ENCODE measurements around the gene THEM4.

The THEM4 gene

DNA sequence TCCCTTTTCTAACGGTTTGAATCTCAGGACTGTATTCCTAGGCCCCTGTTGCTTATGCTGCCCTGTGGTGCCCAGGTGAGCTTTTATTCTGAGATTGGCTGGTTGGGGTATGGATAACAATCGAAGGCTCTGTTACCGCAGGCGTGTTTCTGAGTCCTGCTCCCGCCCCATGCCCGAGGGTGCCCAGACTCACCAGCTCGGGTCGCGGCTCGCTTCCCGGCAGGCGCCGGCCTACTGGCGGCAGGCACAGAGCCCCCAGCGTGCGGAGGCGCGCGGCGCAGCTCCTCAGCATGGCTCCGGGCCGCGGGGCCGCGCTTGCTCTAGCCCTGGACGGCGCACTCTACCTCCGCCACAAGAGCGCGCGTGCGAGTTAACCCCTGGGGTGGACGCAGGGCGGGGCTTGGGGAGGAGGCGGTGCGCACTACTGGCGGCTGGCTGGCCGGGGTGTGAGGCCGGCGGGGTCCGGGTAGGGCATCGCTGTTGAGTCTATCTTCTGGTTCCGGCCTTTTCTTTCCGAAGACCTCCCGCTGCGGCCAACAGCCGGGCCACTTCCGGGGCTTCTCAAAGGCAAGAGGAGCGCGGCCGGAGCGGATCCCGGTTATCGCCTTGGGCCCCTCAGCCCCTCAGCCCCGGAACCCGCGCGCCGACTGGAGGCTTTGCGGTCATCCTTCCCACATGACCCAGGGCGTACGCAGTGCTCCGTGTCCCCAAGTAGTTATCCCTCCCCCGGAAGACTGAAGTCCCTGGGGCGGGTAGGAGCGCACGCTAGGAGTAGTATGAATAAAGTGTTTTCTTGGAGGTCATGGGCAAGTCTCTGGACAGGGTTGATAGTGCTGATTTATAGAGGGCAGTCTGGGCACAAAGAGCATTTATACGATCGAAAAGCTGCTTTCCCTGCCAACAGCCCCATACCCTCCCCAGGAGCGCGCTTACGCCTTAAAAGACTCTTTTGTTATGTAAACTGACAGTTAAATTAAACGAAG, at the start of gene THEM4:
Gene THEM4, minus strand, starts transcription at position 345 of the 983 bp plus-strand sequence. Its CDS starts 53 bp downstream, at position 292.
- peak; percentile 94 for DNase-seq

DNA sequence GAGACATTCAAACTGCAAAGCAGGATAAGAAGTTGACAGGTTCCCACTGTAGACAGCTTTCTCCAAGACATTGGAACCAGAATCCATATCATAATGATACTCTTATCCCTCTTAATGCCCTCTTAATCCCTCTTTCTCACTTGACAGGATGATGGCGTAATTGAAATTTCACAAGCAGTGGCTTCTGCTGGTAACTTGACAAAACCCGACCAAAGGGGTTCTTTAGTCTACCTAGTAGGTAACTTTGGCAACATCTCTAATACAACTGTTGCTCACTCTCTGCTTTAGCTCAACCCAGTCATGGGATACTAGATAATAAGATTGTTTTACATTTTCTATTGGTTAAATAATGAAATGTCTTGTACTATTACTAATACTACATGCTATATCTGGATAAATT, 49.6 kb upstream of the THEM4 start:
- no peak for DNase-seq

GRCh38 chr1:151956957-151957497, 47.7 kb upstream of the THEM4 start:
- DNase-seq = no peak

DNA sequence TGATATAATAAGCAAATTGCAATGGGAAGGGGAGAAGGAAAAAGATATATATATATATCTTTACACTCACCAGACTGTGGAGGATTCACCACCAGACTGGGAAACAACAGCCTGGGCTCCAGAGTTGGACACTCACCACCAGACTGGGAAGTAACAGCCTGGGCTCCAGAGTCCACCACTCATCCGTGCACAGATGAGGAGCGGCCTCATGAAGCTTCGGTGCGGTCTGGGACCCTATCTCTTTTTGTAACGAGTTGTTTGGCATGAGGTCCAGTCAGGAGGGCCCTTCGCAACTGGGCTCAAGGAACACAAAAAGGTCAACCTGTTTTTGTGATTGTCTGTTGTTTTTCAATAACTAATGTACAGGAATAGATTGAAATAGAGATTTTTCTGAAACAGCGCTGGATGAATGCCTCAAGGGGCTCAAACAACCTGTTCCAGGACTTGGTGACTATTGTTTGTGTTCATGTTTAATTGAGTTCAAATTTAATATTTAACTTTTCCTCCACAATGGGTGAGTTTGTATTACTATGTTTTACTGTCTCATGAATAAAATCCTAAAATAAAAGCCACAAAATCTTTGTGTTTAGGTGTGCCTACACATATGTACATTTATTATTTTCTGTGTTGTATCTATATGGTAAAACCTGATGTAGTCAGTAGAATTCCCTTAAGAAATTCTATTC, 44.2 kb upstream of the THEM4 start:
- no peak for DNase-seq

DNA sequence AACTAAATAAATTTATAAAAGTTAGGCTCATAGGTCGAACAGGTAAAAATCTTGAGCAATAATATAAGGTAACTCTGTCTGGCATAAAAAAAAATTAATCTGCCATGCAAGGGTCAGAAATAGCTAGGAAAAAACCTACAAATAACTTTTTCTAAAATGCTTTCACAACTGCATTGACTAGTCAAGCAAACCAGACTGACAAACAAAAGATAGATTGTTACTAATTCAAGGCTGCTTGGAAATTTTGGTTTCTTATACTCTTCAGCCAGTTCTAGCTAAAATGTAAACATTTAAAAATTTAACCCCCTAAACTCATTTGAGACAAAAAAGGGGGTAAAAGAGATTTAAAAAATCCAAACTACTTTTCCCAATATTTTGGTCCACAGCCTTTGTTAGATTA, 43.5 kb upstream of the THEM4 start:
- DNase-seq = no peak

GRCh38 chr1:151949371-151950193, 40.3 kb upstream of the THEM4 start:
- no peak for DNase-seq

DNA sequence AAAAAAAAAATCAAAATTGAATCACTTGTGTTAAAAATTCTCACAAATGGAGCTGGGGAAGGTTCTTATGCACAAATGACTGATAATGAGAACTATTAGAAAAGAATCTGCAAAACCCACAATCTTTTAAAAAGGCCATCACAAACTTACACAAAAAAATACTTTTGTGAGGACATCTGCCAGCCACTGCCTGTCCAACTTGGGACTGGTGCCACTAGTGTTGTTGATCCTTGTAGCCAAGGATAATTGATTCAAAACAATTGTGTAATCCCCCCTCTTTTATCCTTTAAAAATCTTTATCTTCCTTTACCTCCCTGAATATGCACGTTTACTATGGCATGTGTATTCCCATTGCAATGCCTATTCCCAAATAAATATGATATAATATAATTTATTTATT, 39.2 kb upstream of the THEM4 start:
- DNase-seq = no peak

DNA sequence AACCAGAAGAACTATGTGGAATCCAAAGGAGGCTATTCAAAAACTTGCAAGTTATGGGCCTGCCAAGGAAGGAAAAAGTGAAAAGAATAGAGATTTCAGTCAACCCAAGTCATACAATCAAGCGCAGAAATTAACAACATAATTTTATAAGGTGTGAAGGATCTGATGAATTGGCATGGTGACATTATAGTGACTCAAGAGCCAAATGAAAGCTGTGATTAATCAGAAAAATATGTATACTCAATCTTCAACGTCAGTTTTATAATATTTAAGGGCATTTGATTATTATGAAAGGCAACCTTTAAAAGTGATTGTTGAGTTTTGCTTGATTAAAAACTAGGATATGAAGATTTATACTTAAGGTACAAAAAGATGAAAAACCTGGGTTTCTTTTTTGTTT, 37.8 kb upstream of the THEM4 start:
- no peak for DNase-seq

- DNase-seq = peak; percentile 79
Observed at GRCh38 chr1:151945725-151946722, 36.7 kb upstream of the THEM4 start.

- DNase-seq = no peak
Observed at GRCh38 chr1:151944857-151945575, 35.7 kb upstream of the THEM4 start.

GRCh38 chr1:151944126-151944856, 35.0 kb upstream of the THEM4 start:
- no peak for DNase-seq

- DNase-seq = no peak
Observed at GRCh38 chr1:151943591-151943990, 34.3 kb upstream of the THEM4 start.

DNA sequence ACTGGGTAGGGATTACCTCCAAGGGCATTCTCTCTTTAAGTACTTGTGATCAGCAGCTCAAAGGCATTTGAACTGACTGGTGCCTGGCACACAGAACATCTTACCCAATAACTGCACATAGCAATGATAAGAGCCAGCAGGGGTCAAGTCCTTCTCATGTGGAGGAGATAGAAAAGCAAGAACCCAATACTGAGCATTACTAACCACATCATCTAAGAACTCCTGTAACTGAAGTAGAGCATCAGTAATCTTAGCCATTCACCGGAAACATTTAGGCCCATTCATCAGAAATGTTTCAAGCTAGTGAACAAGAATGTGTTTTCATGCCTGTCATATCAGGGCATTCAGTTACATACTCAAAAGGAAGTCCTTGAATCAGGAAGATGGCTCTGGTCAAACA, 33.6 kb upstream of the THEM4 start:
- no peak for DNase-seq

- no peak for DNase-seq
Observed at GRCh38 chr1:151940541-151940940, 31.2 kb upstream of the THEM4 start.

DNA sequence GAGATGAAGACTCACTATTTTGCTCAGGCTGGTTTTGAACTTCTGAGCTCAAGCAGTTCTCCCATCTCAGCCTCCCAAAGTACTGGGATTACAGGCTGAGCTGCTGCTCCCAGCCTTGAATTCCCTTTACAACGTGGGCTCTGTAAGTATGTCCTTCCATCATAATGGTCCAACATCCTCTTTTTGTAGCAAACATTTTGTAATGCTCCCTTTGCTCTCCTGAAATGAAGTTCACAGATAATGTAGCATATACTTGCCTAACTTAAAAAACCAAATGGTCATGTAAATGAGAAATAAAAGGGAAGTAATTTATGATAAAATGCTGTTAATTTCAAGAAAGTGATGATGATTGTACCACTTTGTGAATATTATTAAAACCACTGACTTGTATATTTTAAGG, 30.5 kb upstream of the THEM4 start:
- no peak for DNase-seq

DNA sequence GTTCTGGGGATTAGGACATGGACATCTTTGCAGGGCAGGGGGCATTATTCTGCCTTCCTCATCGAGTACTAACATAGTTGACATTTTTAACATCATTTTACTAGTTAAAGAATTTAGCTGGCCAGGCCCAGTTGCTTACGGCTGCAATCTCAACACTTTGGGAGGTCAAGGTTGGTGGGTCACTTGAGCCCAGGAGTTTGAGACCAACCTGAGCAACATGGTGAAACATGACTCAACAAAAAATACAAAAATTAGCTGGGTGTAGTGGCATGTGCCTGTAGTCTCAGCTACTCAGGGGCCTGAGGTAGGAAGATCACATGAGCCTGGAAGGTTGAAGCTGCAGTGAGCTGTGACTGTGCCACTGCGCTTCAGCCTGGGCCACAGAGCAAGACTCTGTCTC, 29.8 kb upstream of the THEM4 start:
- DNase-seq = no peak

DNA sequence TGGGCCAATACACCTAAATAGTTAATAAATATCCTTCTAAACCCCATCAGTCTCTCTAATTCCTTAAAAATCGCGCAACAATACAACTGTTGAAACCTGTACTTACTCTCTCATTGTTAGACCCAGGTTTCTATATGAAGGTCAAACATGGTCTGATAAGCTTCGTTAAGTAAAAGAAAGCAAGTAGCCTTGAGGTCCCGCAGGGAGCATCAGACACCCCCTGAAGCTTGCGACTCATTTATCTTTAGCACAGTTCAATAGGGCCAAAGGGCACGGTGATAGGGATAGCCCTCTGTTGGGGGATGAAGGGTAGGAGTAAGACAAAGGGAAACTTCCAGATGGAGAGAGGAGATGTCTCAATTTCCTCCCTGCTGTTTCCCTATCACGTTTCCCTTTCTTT, 27.3 kb upstream of the THEM4 start:
- DNase-seq = no peak

DNA sequence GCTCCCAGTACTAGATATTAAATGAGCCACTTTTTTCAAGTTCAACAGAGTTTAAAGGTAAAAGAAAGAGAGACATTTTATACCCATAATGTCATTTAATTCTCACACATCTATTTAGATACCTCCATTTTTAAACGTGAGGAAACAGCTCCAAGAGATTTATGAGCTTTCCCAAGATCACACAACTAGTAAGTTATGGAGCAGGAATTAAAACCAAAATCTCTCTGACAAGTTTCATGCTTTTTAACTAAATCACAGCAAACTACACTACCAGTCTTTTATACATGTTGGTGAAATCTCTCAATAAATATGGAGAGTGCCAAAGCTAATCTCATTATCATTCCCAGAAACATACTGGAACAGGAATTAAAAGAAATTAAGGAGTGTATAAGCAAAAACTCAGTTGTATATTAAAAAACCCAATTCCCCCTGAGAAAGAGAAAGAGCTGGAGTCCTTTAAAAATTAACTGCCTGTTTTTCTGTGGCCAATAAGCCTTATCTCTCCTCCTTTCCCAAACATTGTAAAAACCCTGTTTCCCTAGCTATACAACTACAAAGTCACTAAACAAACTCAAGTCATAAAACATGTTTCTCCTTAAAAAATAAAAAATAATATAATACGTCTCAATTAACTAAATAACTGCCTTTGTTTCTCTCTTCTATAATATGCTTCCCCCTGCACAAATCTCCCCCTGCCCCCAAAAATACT, 26.7 kb upstream of the THEM4 start:
- DNase-seq = no peak

- DNase-seq = no peak
Observed at GRCh38 chr1:151935154-151935553, 25.8 kb upstream of the THEM4 start.

Data from CD4-positive, alpha-beta T cell treated with Interleukin-6 for 4 hours (primary cell).